GM19351 (cell line): Measurements from ENCODE around the gene LYSET.
"Not testable (repeated sequence)": the region's sequence is repeated elsewhere in the genome, so short reads cannot be mapped to it uniquely, and the experiment has no call there.

Source experiments
- ATAC-seq: cut with Tn5 transposase; IDR thresholded peaks from one replicate; pipeline ENCODE4 v1.9.1; 2021; ENCODE audit warnings: mild to moderate bottlenecking, moderate library complexity; ENCODE audit not compliant: unreplicated experiment

LYSET gene

DNA sequence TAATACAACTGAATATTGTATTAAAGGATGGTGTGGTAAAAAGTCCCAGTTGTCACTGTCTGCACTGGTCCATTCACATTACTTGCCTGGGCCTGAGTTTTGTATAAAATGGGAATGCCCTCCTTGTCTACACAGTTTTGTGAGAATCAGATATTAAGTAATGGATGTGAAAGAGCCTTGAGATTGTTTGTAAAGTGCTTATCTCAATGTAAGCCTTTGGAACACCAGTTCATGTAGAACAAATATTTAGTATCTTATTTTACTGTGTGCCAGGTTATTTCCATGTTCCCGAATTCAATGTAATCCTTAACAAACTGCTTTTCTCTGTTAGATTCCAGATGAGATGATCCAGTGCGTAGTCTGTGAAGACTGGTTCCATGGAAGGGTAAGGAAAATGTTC, 29.5 kb downstream of the LYSET start:
- ATAC-seq: no peak

DNA sequence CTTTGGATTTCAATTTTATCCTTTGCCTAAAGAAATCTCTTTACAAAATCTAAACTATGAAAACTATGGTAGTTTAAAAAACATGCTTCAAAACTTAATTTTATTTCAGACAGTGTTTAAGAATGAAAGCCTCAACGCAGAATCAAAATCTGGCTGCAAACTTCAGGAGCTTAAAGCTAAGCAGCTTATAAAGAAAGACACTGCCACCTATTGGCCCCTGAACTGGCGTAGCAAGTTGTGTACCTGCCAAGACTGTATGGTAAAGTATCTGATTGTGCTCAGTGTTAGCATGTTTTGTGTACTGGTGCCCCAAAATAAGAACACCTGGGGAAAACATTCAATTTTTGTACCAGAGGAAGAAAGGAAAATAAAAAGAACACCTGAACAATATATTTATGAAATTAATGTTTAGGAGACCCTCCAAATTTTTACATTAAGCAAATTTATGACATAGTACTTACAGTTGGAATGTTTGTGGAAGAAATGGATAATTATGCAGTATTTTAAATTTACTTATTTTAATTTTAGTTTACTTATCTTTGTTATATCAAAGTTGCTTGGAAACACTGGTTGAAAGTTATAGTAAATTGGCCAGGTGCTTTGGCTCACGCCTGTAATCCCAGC, 34.1 kb downstream of the LYSET start:
- ATAC-seq: peak; percentile 54

DNA sequence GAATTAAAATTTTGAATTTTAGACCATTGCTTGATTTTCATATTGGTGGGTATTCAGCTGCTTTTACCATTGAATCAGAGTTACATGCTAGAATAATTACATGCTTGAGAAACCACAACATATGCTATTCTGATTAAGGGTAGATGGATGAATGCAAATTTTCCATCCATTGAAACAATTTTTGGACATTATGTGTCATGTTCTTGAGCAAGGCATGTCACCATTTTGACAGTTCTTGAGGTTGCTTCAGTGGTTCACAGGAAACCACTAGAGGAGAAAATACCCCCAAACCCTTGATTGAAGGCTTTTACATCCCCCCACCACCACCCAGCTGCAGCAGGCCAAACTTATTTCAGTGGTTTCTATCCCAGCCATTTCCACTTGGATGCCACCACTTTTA, 35.4 kb downstream of the LYSET start:
- ATAC-seq: no peak

DNA sequence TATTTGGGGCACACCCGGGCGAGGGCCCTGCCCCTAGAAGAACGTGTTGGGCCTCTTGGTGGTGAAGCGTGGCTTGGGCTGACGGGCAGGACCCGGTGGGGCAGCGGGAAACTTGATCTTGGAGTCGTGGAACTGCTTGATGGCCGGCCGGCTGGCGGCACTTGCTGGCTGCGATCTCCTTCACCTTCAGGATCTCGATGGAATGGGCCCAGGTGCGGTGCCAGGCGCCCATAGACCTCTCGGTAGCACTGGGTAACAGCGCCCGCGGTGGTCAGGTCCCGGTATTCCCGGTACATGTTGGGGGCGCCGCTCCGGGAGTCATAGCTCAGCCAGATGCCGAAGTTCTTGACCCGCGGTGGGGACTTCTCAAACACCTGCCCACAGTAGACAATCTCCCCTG, 38.4 kb downstream of the LYSET start:
- ATAC-seq: no peak

DNA sequence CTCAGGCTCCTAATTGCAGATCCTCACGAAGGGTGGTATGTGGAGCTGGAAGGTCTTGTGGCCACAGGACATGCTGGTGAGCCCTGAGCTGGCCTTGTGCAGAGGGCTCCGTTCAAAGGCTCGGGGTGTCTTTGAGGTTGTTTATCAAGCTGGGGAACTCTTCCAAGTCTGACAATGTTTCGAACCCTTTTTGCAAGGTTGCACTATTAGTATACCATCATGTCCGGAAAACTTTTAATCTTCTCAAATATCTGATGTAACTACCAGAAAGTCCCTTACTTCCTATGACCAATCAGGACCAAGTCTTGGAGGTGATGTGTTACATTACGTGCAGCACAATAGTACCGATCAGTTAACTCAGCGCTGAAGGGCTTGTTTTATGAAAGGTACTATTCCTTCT, 43.4 kb downstream of the LYSET start:
- ATAC-seq: no peak

DNA sequence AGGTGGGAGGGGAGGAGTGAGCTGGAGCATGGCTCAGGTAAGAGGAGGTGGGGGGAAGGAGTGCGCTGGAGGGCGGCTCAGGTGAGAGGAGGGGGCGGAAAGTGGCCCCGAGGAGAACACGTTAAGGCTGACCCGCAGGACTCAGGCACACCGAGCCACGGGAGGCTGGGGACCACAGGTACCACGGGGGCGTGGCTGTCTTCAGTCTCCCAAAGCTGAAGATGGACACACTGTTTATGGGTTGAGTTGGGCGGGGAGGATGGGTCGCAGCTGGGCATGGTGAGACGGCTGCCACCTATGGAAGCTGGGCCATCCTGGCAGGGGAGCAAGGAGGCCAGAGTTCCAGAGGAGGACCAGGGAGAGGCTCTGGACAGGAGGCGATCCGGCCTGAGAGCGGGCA, 45.4 kb downstream of the LYSET start:
- ATAC-seq: no peak

DNA sequence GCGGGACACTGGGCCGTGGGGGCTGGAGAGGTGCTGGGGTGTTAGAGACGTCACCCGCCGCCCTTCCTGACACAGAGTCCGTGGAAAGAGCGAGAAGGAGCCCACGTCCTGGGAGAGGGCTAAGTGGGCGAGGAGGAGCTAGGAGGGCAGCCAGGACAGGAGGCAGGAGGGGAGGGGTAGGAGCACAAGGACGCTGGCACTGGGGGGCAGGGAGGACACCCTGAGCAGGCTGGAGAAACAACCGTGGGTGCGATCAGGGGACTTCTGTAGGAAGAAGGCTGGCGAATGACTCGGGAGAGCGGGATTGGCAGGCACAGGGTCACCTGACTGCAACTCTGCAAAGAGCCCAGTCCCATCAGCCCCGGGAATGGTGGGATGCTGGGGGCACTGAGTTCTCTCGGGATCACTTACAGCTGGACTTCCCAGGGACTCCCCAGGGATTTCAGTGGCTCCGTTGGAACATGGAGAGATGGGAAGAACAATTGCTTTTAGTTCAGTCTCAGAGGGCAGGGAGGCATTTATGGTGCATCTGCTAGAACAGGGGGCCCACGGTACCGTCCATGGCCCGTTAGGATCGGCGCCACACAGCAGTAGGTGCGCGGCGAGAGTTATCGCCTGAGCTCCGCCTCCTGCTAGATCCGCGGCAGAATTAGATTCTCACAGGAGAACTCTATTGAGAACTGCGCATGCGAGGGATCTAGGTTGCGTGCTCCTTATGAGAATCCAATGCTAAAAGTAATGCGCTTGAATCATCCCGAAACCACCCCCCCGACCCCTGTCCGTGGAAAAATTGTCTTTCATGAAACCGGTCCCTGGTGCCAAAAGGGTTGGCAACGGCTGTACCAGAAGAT, 46.2 kb downstream of the LYSET start:
- no peak for ATAC-seq

DNA sequence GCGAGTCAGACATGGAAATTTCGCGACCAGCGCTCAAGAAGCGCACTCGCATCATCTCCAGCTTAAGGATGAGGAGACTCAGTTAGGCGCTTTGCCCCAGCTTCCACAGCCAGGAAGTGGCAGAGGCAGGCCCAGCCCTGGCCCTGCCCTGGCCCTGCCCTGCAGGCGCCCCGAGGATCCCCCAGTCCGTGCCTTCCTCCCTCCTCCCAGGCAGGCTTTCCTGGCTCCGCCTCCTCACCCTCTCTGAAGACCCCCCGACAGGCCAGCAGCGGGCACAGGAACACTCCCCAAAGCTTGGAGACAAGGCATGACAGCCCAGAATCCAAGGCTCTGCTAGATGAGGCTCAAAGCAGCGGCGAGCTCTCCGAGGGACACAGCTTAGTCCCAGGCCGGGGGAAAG, 47.0 kb downstream of the LYSET start:
- ATAC-seq: no peak

DNA sequence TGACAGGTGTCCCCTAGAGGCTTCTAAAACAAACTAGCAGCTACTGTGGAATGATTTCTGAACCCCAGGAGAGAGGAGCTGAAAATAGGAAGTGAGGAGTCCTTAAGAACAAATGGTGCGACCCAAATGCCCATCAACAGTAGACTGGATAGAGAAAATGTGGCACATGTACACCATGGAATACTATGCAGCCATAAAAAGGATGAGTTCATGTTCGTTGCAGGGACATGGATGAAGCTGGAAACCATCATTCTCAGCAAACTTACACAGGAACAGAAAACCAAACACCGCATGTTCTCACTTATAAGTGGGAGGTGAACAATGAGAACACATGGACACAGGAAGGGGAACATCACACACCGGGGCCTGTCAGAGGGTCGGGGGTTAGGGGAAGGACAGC, 48.0 kb downstream of the LYSET start:
- not testable (repeated sequence) for ATAC-seq

DNA sequence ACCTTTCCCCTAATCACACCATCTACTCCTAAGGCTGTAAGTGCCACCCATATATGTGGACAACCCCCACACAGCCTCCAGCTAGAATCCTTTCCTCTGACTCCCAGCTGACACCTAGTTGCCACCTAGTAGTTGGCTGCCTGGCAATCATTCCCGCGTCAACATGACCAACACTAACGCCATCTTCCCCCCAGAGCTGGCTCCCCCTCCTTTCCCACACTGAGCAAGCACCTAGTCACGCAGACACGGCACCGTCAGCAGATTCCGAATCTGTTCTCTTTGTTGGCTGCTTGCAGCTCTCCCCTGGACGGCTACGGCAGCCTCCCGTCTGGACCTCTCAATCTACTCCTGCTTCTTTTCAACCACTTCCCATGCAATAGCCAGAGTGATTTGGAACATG, 49.7 kb downstream of the LYSET start:
- ATAC-seq: no peak
